HG02938 (cell line): ENCODE results near the gene TRPV3.
A peak's percentile ranks its signal among the peaks of the same experiment; 100 is the strongest.
"Not testable (repeated sequence)": the region's sequence is repeated elsewhere in the genome, so short reads cannot be mapped to it uniquely, and the experiment has no call there.

Source experiments
- ATAC-seq: cut with Tn5 transposase; IDR thresholded peaks from one replicate; pipeline ENCODE4 v1.9.1; 2021; ENCODE audit warnings: mild to moderate bottlenecking, moderate library complexity; ENCODE audit not compliant: unreplicated experiment

TRPV3 gene

GRCh38 chr17:3475812-3476610 lies 81.6 kb downstream of the TRPV3 start, which contains the start of gene ASPA:
TSS of gene ASPA (plus strand) at chr17:3475997. CDS start at chr17:3476160, 163 bp downstream.
- no peak for ATAC-seq

- ATAC-seq: no peak
Measured at GRCh38 chr17:3475251-3475685, 82.3 kb downstream of the TRPV3 start.

DNA sequence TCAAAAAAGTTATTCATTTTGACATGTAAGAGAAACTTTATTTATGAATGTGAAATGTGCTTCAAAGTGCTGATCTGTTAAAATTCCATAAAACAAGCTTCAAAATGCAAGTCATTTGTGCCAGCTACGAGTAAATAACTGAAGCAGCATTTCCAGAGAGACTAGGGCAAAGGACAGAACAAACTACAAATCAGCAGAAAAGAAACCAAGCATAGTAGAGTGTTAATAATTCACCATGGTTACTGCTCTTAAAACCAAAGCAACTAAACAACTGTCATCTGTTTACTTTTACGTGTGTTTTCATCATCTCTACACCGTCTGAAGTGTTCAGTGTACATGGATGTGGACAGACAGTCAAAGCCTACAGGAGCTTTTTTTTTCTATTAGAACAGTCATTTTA lies 83.4 kb downstream of the TRPV3 start:
- peak; percentile 51 for ATAC-seq

GRCh38 chr17:3472137-3472536 lies 85.5 kb downstream of the TRPV3 start:
- no peak for ATAC-seq

DNA sequence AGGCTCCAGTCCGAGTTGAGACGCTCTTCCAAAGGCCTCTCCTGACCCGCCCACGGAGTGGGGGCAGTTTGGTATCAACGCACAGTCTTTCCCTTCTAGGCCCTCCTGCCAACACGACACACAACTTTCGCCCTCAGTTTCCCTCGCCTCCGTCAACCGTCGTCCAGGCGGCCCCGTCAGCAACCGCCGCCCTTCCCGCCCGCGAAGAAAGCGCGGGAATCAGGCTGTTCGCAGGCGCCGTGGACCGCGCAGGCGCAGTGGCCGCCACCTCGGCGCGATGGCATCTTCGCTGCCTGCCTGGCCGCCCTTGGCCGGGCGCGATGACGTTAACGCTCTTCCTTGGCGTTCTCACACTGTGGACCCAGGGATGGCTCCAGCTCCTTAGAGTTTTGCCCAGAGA lies 86.0 kb downstream of the TRPV3 start, which contains the start of gene SPATA22:
TSS of gene SPATA22 (minus strand) at position 221 of the 400 bp plus-strand sequence. CDS start 2,494 bp downstream, outside the sequence.
- ATAC-seq: no peak

GRCh38 chr17:3469529-3469928 lies 88.1 kb downstream of the TRPV3 start:
- no peak for ATAC-seq

GRCh38 chr17:3466355-3466754 lies 91.3 kb downstream of the TRPV3 start:
- ATAC-seq: not testable (repeated sequence)
